Vagina (tissue), 2 donors: Measurements from ENCODE around the gene NDUFS2.

Experiments used
- POLR2A ChIP-seq, 2 donors: fragments of 450-650 bp; IDR thresholded peaks; one replicate each; pipeline ENCODE4 v1.6.1; 2017; ENCODE audit warnings: antibody characterized with exemption in 2 of 2, mild to moderate bottlenecking in 2 of 2, moderate library complexity in 2 of 2
- TF ChIP-seq, protein P1 (sequence below), 3 experiments: fragments of 450-650 bp in 2 of 3; fragments of 200-600 bp in 1 of 3; sonication (generic) in 1 of 3; IDR thresholded peaks; one replicate each; pipeline ENCODE4 v1.5.1; 2017 to 2019; ENCODE audit warnings: antibody characterized with exemption in 3 of 3, mild to moderate bottlenecking in 2 of 3, moderate library complexity in 2 of 3

DNA sequence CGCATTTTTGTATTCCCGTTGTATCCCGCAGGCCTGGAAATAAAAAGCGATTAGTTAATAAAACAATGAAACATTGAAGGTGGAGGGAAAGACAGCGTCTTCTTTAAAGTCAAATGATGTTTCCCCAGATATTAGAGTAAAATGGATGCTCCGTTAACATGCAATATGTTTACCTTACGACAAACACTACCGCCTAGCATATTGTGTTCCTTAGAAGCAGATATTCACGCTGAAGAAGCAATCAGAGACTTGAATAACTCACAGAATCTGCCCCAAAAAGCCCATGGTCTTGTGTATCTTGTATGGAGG is 24.3 kb upstream of the NDUFS2 start:
- TF ChIP-seq, protein P1, sequence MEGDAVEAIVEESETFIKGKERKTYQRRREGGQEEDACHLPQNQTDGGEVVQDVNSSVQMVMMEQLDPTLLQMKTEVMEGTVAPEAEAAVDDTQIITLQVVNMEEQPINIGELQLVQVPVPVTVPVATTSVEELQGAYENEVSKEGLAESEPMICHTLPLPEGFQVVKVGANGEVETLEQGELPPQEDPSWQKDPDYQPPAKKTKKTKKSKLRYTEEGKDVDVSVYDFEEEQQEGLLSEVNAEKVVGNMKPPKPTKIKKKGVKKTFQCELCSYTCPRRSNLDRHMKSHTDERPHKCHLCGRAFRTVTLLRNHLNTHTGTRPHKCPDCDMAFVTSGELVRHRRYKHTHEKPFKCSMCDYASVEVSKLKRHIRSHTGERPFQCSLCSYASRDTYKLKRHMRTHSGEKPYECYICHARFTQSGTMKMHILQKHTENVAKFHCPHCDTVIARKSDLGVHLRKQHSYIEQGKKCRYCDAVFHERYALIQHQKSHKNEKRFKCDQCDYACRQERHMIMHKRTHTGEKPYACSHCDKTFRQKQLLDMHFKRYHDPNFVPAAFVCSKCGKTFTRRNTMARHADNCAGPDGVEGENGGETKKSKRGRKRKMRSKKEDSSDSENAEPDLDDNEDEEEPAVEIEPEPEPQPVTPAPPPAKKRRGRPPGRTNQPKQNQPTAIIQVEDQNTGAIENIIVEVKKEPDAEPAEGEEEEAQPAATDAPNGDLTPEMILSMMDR (IDR thresholded peaks at IDR 0.05), result no peak
- TF ChIP-seq POLR2A (IDR thresholded peaks at IDR 0.05), result no peak
